ENCODE results near the gene STK36.

Gene STK36

GRCh38 chr2:218663901-218664300, 8.0 kb upstream of the STK36 start:
- no peak for DNase-seq

- no peak for DNase-seq
Measured at GRCh38 chr2:218664653-218665052, 7.2 kb upstream of the STK36 start.

GRCh38 chr2:218671097-218671653, 711 bp upstream of the STK36 start:
- no peak for DNase-seq

- DNase-seq, result no peak
Measured at GRCh38 chr2:218679119-218679518, 7.2 kb downstream of the STK36 start.

GRCh38 chr2:218680061-218680460, 8.2 kb downstream of the STK36 start:
- DNase-seq, result no peak

- peak; percentile 35 for DNase-seq
Measured at GRCh38 chr2:218687400-218688060, 15.6 kb downstream of the STK36 start.

- no peak for DNase-seq
Measured at GRCh38 chr2:218691234-218691633, 19.3 kb downstream of the STK36 start.

- DNase-seq, result no peak
Measured at GRCh38 chr2:218694405-218695145, 22.7 kb downstream of the STK36 start.

- DNase-seq, result no peak
Measured at GRCh38 chr2:218698885-218699284, 27.0 kb downstream of the STK36 start.

- no peak for DNase-seq
Measured at GRCh38 chr2:218701806-218702205, 29.9 kb downstream of the STK36 start.

- DNase-seq, result no peak
Measured at GRCh38 chr2:218703341-218703740, 31.5 kb downstream of the STK36 start.

GRCh38 chr2:218708086-218708485, 36.2 kb downstream of the STK36 start:
- no peak for DNase-seq

GRCh38 chr2:218709908-218710307, 38.0 kb downstream of the STK36 start:
- no peak for DNase-seq

- DNase-seq, result peak; percentile 4
Measured at GRCh38 chr2:218710334-218710686, 38.4 kb downstream of the STK36 start.

GRCh38 chr2:218710687-218711549, 39.0 kb downstream of the STK36 start, which contains the start of gene TTLL4:
Gene TTLL4, plus strand, starts transcription at chr2:218710835. Its CDS starts 26,842 bp downstream, at chr2:218737677.
- DNase-seq, result peak; percentile 98

GRCh38 chr2:218711550-218711929, 39.7 kb downstream of the STK36 start:
- DNase-seq, result no peak

GRCh38 chr2:218713922-218714321, 42.0 kb downstream of the STK36 start:
- no peak for DNase-seq

GRCh38 chr2:218716070-218716469, 44.2 kb downstream of the STK36 start:
- no peak for DNase-seq

- DNase-seq, result no peak
Measured at GRCh38 chr2:218717262-218717661, 45.4 kb downstream of the STK36 start.

GRCh38 chr2:218718058-218718457, 46.2 kb downstream of the STK36 start:
- DNase-seq, result no peak

- no peak for DNase-seq
Measured at GRCh38 chr2:218719457-218719856, 47.6 kb downstream of the STK36 start.

GRCh38 chr2:218720048-218721041, 48.5 kb downstream of the STK36 start:
- no peak for DNase-seq

Data from stimulated activated CD4-positive, alpha-beta T cell treated with anti-CD3 and anti-CD28 coated beads, Interleukin-4, amount 100 ng/mL, for 24 hours (primary cell).